IPS-15b (cell line): ENCODE results near the gene RASA4.
"Not testable (repeated sequence)": the region's sequence is repeated elsewhere in the genome, so short reads cannot be mapped to it uniquely, and the experiment has no call there.

Experiments used
- H3K27me3 ChIP-seq: one replicate; pipeline ENCODE4 v1.6.1; 2013; ENCODE audit warnings: low read length; ENCODE audit not compliant: control insufficient read depth, insufficient read depth
- H3K36me3 ChIP-seq: one replicate; pipeline ENCODE4 v1.6.1; 2013; ENCODE audit warnings: low read length; ENCODE audit not compliant: control insufficient read depth, insufficient read depth
- H3K4me1 ChIP-seq: one replicate; pipeline ENCODE4 v1.6.1; 2013; ENCODE audit warnings: mild to moderate bottlenecking, low read length; ENCODE audit not compliant: control insufficient read depth, insufficient read depth
- H3K4me3 ChIP-seq: one replicate; pipeline ENCODE4 v1.5.1; 2013; ENCODE audit warnings: low read depth, low read length
- H3K9ac ChIP-seq: one replicate; pipeline ENCODE4 v1.6.1; 2013; ENCODE audit warnings: low read depth, mild to moderate bottlenecking, low read length
- H3K9me3 ChIP-seq: one replicate; pipeline ENCODE4 v1.6.1; 2013; ENCODE audit warnings: mild to moderate bottlenecking, low read length; ENCODE audit not compliant: control insufficient read depth, insufficient read depth

RASA4 gene

GRCh38 chr7:102616507-102617125 lies at the start of gene RASA4:
Gene RASA4 (minus strand): TSS chr7:102616756. CDS start chr7:102616689, 67 bp downstream.
- H3K27me3 ChIP-seq, H3K36me3 ChIP-seq, H3K4me3 ChIP-seq, H3K9ac ChIP-seq, H3K9me3 ChIP-seq, H3K4me1 ChIP-seq: not testable (repeated sequence)

DNA sequence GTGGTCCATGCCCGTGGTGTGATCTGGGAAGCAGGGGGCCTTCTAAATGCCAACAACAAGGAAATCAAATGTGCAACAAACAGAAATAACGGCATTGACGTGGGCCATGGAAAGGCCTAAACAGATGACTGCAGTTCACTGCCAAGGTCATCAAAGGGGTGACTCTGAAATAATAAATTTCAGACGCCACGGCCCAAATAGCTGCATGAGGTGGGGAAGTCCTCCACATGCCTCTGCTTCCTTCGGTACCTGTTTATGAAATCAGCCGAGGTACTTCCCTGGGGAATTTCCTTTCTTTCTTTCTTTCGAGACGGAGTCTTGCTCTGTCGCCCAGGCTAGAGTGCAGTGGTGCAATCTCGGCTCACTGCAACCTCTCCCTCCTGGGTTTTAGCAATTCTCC lies 48.2 kb upstream of the RASA4 start:
- not testable (repeated sequence) for H3K36me3 ChIP-seq, H3K9ac ChIP-seq, H3K4me3 ChIP-seq, H3K4me1 ChIP-seq, H3K9me3 ChIP-seq, H3K27me3 ChIP-seq

GRCh38 chr7:102649924-102650323 lies 33.4 kb upstream of the RASA4 start, which contains the start of gene SPDYE2B:
Gene SPDYE2B (plus strand): TSS chr7:102650319. CDS start chr7:102652349, 2,030 bp downstream.
- H3K27me3 ChIP-seq, H3K36me3 ChIP-seq, H3K9me3 ChIP-seq, H3K4me3 ChIP-seq, H3K4me1 ChIP-seq, H3K9ac ChIP-seq: not testable (repeated sequence)

GRCh38 chr7:102647813-102648212 lies 31.3 kb upstream of the RASA4 start:
- H3K9ac ChIP-seq, H3K27me3 ChIP-seq, H3K36me3 ChIP-seq, H3K4me3 ChIP-seq, H3K4me1 ChIP-seq, H3K9me3 ChIP-seq: not testable (repeated sequence)

- H3K9ac ChIP-seq, H3K4me3 ChIP-seq, H3K27me3 ChIP-seq, H3K9me3 ChIP-seq, H3K36me3 ChIP-seq, H3K4me1 ChIP-seq: not testable (repeated sequence)
These were observed 26.8 kb upstream of the RASA4 start for GRCh38 chr7:102643404-102643803.

- not testable (repeated sequence) for H3K9me3 ChIP-seq, H3K4me3 ChIP-seq, H3K27me3 ChIP-seq, H3K4me1 ChIP-seq, H3K9ac ChIP-seq, H3K36me3 ChIP-seq
These were observed 26.1 kb upstream of the RASA4 start, which contains the start of gene UPK3BL1 for GRCh38 chr7:102642691-102643090. Gene UPK3BL1 (minus strand): TSS chr7:102642791. CDS start chr7:102642741, 50 bp downstream.

- not testable (repeated sequence) for H3K9me3 ChIP-seq, H3K4me3 ChIP-seq, H3K27me3 ChIP-seq, H3K36me3 ChIP-seq, H3K9ac ChIP-seq, H3K4me1 ChIP-seq
These were observed 22.3 kb upstream of the RASA4 start for GRCh38 chr7:102638848-102639247.

- not testable (repeated sequence) for H3K4me3 ChIP-seq, H3K36me3 ChIP-seq, H3K9ac ChIP-seq, H3K27me3 ChIP-seq, H3K9me3 ChIP-seq, H3K4me1 ChIP-seq
These were observed 20.4 kb upstream of the RASA4 start for GRCh38 chr7:102636956-102637355.

GRCh38 chr7:102635354-102635753 lies 18.8 kb upstream of the RASA4 start:
- H3K9me3 ChIP-seq, H3K36me3 ChIP-seq, H3K9ac ChIP-seq, H3K27me3 ChIP-seq, H3K4me3 ChIP-seq, H3K4me1 ChIP-seq: not testable (repeated sequence)

- H3K9me3 ChIP-seq, H3K4me3 ChIP-seq, H3K4me1 ChIP-seq, H3K27me3 ChIP-seq, H3K9ac ChIP-seq, H3K36me3 ChIP-seq: not testable (repeated sequence)
These were observed 17.7 kb upstream of the RASA4 start for GRCh38 chr7:102634299-102634698.

DNA sequence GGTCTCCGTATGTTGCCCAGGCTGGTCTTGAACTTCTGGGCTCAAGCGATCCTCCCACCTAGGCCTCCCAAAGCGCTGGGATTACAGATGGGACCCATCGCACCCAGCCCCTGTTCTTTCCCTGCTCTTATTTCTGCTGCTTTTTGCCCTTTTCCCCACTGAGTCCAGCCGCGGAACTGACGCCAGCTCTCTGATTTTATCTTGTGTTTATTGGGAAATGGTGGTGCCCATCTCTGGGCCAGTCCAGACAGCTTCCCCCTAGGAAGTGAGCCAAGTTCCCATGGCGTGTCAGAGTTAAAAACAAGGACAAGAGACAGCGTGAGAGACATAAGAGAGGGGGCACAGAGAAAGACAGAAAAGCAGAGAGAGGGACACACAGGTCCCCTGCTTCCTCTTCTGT lies 14.1 kb upstream of the RASA4 start:
- not testable (repeated sequence) for H3K4me1 ChIP-seq, H3K9ac ChIP-seq, H3K4me3 ChIP-seq, H3K36me3 ChIP-seq, H3K9me3 ChIP-seq, H3K27me3 ChIP-seq

DNA sequence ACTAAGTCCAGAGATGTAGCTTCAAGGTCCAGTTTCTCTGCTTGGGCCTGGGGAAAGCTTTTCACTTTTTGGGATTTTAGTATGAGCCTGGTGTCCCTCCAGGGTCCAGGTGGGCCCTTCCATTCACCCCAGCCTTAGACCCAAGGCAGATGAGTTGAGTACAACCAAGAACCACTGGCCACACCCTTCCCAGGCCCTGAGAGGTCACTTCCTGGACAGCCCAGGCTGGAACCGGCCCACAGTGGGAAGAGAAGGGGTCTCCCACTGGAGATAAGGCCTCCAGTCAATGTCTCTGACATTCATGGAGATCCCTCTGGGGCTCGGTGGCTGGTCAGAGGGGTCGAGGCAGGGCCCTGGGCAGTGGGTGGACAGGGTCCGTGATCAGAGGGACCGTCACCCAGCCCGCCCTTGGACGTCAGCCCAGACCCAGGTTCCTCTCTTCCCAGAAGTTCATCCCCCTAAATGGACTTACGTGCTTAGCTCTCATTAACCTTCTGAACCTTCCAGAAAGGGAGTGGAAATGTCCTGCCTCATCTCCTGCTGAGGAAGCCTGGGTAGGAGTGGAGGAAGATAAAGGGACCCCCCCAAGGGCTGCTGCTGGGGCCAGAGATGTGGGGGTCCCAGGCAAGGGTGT lies 10.8 kb upstream of the RASA4 start:
- H3K9ac ChIP-seq, H3K9me3 ChIP-seq: not testable (repeated sequence)

More for the DNA sequence above, 10.8 kb upstream of the RASA4 start:
- not testable (repeated sequence) for H3K4me3 ChIP-seq, H3K4me1 ChIP-seq, H3K36me3 ChIP-seq, H3K27me3 ChIP-seq
